ENCODE results near the gene CHD2. TPM values are rescaled to one million over a fixed set of nuclear protein-coding genes. Genes with fewer than 3 reads are reported as not detected.

The CHD2 gene
- total RNA-seq, 6 donors from 2014 or later = 102 to 500 (median 155) TPM

DNA sequence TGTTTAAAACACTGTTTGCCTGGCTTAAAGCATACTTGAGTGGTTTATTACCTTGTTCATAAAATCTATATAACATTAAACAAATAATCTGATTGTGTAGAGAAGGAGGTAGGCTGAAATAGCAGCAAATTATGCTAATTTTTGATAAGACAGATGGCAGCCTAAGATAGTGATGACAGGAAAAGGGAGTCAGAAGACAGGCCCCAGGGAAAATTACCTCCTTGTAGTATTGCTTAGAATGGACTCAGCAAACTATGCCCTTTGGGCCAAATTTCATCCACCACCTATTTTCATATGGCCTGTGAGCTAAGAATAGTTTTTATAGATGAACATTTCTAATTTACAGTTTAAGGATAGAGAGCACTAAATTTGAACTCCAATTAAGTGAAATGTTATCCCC lies 37.8 kb downstream of the CHD2 start:
- ATAC-seq (ENCODE audit: low FRiP score in 2 of 2) (no peak), DNase-seq (no peak)
- Histone ChIP-seq H3K36me3 (peaks cover 52 to 95% (median 77%) of the 10 kb centered on the region in 4 donors), H3K9me3 (no peaks in the 10 kb centered on the region), H3K4me3 (no peak overlapping the region), H3K27me3 (no peaks in the 10 kb centered on the region), H3K4me1 (peaks cover 0 to 20% (median 8%) of the 10 kb centered on the region in 4 donors), H3K27ac (no peak overlapping the region)
- TF ChIP-seq EP300 (IDR thresholded peaks at IDR 0.05) = no peak
- no peak for TF ChIP-seq POLR2A (IDR thresholded peaks at IDR 0.05)
- TF ChIP-seq POLR2AphosphoS5 (IDR thresholded peaks at IDR 0.05) = no peak
- TF ChIP-seq, protein P1, sequence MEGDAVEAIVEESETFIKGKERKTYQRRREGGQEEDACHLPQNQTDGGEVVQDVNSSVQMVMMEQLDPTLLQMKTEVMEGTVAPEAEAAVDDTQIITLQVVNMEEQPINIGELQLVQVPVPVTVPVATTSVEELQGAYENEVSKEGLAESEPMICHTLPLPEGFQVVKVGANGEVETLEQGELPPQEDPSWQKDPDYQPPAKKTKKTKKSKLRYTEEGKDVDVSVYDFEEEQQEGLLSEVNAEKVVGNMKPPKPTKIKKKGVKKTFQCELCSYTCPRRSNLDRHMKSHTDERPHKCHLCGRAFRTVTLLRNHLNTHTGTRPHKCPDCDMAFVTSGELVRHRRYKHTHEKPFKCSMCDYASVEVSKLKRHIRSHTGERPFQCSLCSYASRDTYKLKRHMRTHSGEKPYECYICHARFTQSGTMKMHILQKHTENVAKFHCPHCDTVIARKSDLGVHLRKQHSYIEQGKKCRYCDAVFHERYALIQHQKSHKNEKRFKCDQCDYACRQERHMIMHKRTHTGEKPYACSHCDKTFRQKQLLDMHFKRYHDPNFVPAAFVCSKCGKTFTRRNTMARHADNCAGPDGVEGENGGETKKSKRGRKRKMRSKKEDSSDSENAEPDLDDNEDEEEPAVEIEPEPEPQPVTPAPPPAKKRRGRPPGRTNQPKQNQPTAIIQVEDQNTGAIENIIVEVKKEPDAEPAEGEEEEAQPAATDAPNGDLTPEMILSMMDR (IDR thresholded peaks at IDR 0.05) = no peak

DNA sequence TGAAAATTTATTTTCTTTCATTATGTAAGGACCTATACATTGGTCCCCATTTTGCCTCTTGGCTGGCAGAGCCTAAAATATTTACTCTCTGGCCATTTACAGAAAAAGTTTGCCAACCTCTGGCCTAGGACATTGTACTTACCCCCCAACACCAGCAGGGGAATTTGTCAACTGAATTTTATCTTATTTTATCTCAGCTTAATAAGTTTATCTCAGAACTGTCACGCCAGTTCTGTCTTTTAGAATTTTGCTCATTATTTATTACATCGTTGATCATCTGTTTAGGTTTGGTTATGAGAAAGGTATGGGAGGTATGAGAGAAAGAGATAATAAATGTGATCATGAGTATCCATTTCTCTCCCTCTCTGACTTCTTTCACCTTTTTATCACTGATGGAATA lies 38.3 kb downstream of the CHD2 start:
- DNase-seq (no peak), ATAC-seq (ENCODE audit: low FRiP score in 2 of 2) (no peak)
- Histone ChIP-seq H3K4me3 (no peak overlapping the region), H3K4me1 (peaks cover 0 to 17% (median 3%) of the 10 kb centered on the region in 4 donors), H3K36me3 (peaks cover 56 to 95% (median 77%) of the 10 kb centered on the region in 4 donors), H3K27ac (no peak overlapping the region), H3K9me3 (no peaks in the 10 kb centered on the region), H3K27me3 (no peaks in the 10 kb centered on the region)
- 89 to 97% methylated on average over 2 of the region's 2 CpGs for WGBS, 2 donors
- TF ChIP-seq, protein P1 (IDR thresholded peaks at IDR 0.05) = peak in 2 of 6 experiments; percentile 28
- no peak for TF ChIP-seq POLR2AphosphoS5 (IDR thresholded peaks at IDR 0.05)

DNA sequence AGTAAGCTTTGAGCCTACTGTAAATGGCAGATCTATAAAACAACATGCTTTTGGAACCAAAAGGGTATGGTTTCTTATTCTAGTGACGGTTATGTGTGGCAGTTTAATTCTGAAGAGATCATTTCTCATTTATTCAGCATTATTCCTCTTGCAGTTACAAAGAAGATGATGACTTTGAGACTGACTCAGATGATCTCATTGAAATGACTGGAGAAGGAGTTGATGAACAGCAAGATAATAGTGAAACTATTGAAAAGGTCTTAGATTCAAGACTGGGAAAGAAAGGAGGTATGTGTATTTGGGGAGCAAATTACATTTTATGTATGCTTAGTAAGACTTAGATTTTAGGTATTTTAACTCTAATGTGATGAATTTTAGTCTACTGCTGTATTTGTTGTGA lies 41.5 kb downstream of the CHD2 start:
- TF ChIP-seq POLR2AphosphoS5 (IDR thresholded peaks at IDR 0.05) (no peak), EP300 (IDR thresholded peaks at IDR 0.05) (no peak), POLR2A (IDR thresholded peaks at IDR 0.05) (no peak)
- TF ChIP-seq, protein P1 (IDR thresholded peaks at IDR 0.05) = no peak
- Histone ChIP-seq H3K27ac (no peak overlapping the region), H3K4me1 (peaks cover 0 to 9% (median 0%) of the 10 kb centered on the region in 4 donors), H3K4me3 (no peak overlapping the region), H3K27me3 (no peaks in the 10 kb centered on the region), H3K9me3 (no peaks in the 10 kb centered on the region), H3K36me3 (peaks cover 67 to 95% (median 87%) of the 10 kb centered on the region in 4 donors)
- 88 to 97% methylated on average over 1 of the region's 1 CpG for WGBS, 2 donors
- DNase-seq (no peak), ATAC-seq (ENCODE audit: low FRiP score in 2 of 2) (no peak)

DNA sequence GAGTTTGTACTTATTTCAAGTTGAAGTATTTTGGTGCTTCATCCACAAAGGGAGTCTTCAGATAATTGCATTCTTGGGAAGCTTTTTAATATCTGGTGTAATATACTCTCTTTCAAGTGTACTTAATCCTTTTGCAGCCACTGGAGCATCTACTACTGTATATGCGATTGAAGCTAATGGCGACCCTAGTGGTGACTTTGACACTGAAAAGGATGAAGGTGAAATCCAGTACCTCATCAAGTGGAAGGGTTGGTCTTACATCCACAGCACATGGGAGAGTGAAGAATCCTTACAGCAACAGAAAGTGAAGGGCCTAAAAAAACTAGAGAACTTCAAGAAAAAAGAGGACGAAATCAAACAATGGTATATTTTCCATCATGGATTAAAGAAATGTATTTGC lies 42.6 kb downstream of the CHD2 start:
- Histone ChIP-seq H3K27me3 (no peaks in the 10 kb centered on the region), H3K9me3 (peaks cover 0 to 3% (median 0%) of the 10 kb centered on the region in 4 donors), H3K4me1 (no peaks in the 10 kb centered on the region), H3K27ac (no peak overlapping the region), H3K4me3 (no peak overlapping the region), H3K36me3 (peaks cover 71 to 95% (median 91%) of the 10 kb centered on the region in 4 donors)
- ATAC-seq (ENCODE audit: low FRiP score in 2 of 2) (no peak), DNase-seq (no peak)
- no peak for TF ChIP-seq EP300 (IDR thresholded peaks at IDR 0.05)
- TF ChIP-seq POLR2AphosphoS5 (IDR thresholded peaks at IDR 0.05) = no peak
- TF ChIP-seq, protein P1 (IDR thresholded peaks at IDR 0.05) = no peak
- 92 to 95% methylated on average over 3 of the region's 3 CpGs for WGBS, 2 donors

DNA sequence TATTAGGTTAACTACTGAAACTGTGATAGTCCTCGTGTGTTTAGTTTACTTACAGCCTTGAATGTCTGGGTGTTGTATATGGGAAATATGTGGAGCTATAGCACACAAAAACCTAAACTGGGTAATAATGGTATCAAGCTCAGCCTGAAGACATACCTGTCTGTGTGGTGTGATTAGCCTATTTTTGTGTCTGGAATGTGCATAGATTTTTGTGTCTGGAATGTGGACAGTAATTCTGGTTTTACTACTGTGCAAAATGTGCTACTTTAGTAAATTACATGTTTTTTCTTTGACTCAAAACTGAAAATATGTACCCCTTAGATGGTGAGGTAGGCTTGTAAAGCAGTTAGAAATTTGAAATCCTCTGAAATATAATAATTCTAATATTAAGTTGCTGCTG lies 43.5 kb downstream of the CHD2 start:
- 72 to 88% methylated on average over 1 of the region's 1 CpG for WGBS, 2 donors
- H3K4me3 ChIP-seq = no peak overlapping the region
- H3K27me3 ChIP-seq = no peaks in the 10 kb centered on the region
- ATAC-seq (ENCODE audit: low FRiP score in 2 of 2) (no peak), DNase-seq (no peak)
- H3K27ac ChIP-seq = no peak overlapping the region
- peaks cover 75 to 95% (median 91%) of the 10 kb centered on the region in 4 donors for H3K36me3 ChIP-seq
- no peaks in the 10 kb centered on the region for H3K4me1 ChIP-seq
- TF ChIP-seq POLR2AphosphoS5 (IDR thresholded peaks at IDR 0.05) = no peak
- TF ChIP-seq, protein P1 (IDR thresholded peaks at IDR 0.05) = no peak
- no peak for TF ChIP-seq EP300 (IDR thresholded peaks at IDR 0.05)
- no peak for TF ChIP-seq POLR2A (IDR thresholded peaks at IDR 0.05)
- peaks cover 3 to 10% (median 6%) of the 10 kb centered on the region in 4 donors for H3K9me3 ChIP-seq

All from upper lobe of left lung (tissue), 6 donors.